Activated naive CD8-positive, alpha-beta T cell (primary cell): ENCODE results near the gene FUT3.
"Not testable (repeated sequence)": the region's sequence is repeated elsewhere in the genome, so short reads cannot be mapped to it uniquely, and the experiment has no call there.

Source experiments
- H3K27ac Mint-ChIP-seq: one replicate; pipeline ENCODE4 v1.8.0; 2021; ENCODE audit warnings: mixed read lengths
- H3K27me3 Mint-ChIP-seq: one replicate; pipeline ENCODE4 v1.8.0; 2021; ENCODE audit warnings: mixed read lengths
- H3K36me3 Mint-ChIP-seq: one replicate; pipeline ENCODE4 v1.8.0; 2021; ENCODE audit warnings: mixed read lengths
- H3K4me1 Mint-ChIP-seq: one replicate; pipeline ENCODE4 v1.8.0; 2021; ENCODE audit warnings: low read depth, mixed read lengths
- H3K4me3 Mint-ChIP-seq: one replicate; pipeline ENCODE4 v1.8.0; 2021; ENCODE audit warnings: mild to moderate bottlenecking, mixed read lengths
- H3K9me3 Mint-ChIP-seq: one replicate; pipeline ENCODE4 v1.8.0; 2021; ENCODE audit warnings: low read depth, mixed read lengths

The FUT3 gene

DNA sequence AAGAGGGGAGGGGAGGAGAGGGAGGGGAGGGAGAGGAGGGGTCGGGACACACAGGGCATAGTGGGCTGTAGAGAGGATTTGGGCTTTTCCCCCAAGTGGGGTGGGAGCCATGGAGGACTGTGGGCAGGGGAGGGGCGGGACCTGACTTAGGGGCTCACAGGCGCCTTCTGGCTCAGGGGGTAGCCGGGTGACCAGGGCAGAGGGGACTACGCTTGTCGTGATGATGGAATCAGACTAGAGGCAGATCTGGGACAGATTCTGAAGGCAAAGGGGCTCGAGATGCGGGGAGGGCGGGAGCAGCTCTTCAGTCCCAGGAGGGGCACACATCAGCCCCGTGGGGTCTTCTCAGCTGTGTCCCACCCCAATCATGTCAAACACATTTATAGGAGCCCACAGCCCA, 38.9 kb upstream of the FUT3 start:
- no peaks in the 10 kb centered on the region for H3K36me3 Mint-ChIP-seq
- H3K4me1 Mint-ChIP-seq, result peaks cover 3% of the 10 kb centered on the region
- H3K27me3 Mint-ChIP-seq, result peaks cover 6% of the 10 kb centered on the region
- H3K9me3 Mint-ChIP-seq, result no peaks in the 10 kb centered on the region
- no peak overlapping the region for H3K4me3 Mint-ChIP-seq
- no peak overlapping the region for H3K27ac Mint-ChIP-seq

DNA sequence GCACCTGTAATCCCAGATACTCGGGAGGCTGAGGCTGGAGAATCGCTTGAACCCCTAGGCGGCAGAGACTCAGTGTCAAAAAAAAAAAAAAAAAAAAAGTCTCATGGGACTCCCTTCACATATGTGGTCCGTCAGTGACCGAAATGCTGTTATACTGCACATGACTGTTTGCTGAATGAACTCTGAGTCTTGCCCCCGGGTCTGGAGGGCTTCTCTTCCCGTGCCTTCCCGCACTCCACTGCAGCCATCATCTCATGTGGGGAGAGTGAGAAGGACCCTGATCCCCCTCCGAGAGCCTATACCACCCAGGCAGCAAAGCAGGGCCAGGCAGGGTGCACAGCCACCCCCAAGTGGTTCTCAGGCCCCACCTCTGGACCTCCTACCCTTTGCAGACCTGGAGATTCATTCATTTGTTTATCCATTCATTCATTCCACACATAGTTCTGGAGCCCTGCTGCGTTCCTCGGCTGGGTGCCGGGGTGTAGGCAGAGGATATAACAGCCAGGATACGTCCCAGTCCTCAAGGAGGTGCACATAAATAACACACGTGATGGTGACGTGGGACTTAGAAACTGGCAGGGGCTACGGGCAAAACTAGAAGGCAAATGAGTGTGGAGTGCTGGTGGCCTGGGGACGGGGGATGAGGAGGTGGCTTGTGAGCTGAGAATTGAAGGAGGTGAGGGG, 38.2 kb upstream of the FUT3 start:
- H3K27ac Mint-ChIP-seq, result no peak overlapping the region
- H3K9me3 Mint-ChIP-seq, result no peaks in the 10 kb centered on the region
- no peak overlapping the region for H3K4me3 Mint-ChIP-seq
- no peaks in the 10 kb centered on the region for H3K36me3 Mint-ChIP-seq
- peaks cover 3% of the 10 kb centered on the region for H3K4me1 Mint-ChIP-seq
- peaks cover 6% of the 10 kb centered on the region for H3K27me3 Mint-ChIP-seq

- H3K27me3 Mint-ChIP-seq, result peaks cover 14% of the 10 kb centered on the region
- not testable (repeated sequence) for H3K9me3 Mint-ChIP-seq, H3K4me3 Mint-ChIP-seq, H3K4me1 Mint-ChIP-seq, H3K27ac Mint-ChIP-seq, H3K36me3 Mint-ChIP-seq
Measured at GRCh38 chr19:5884065-5884811, 33.0 kb upstream of the FUT3 start.

- H3K4me1 Mint-ChIP-seq, result not testable (repeated sequence)
Measured at GRCh38 chr19:5883157-5883873, 32.1 kb upstream of the FUT3 start.

GRCh38 chr19:5882421-5882968, 31.2 kb upstream of the FUT3 start:
- Mint-ChIP-seq H3K27ac (no peak overlapping the region), H3K9me3 (no peaks in the 10 kb centered on the region), H3K4me3 (no peak overlapping the region), H3K4me1 (no peaks in the 10 kb centered on the region), H3K36me3 (no peaks in the 10 kb centered on the region), H3K27me3 (peaks cover 14% of the 10 kb centered on the region)

More at GRCh38 chr19:5883157-5883873, 32.1 kb upstream of the FUT3 start:
- not testable (repeated sequence) for H3K4me3 Mint-ChIP-seq, H3K36me3 Mint-ChIP-seq, H3K27ac Mint-ChIP-seq, H3K9me3 Mint-ChIP-seq
- peaks cover 14% of the 10 kb centered on the region for H3K27me3 Mint-ChIP-seq

- H3K4me3 Mint-ChIP-seq, result no peak overlapping the region
- H3K36me3 Mint-ChIP-seq, result no peaks in the 10 kb centered on the region
- no peaks in the 10 kb centered on the region for H3K9me3 Mint-ChIP-seq
- H3K27me3 Mint-ChIP-seq, result peaks cover 17% of the 10 kb centered on the region
- H3K4me1 Mint-ChIP-seq, result no peaks in the 10 kb centered on the region
- H3K27ac Mint-ChIP-seq, result no peak overlapping the region
Measured at GRCh38 chr19:5881543-5882299, 30.5 kb upstream of the FUT3 start.

DNA sequence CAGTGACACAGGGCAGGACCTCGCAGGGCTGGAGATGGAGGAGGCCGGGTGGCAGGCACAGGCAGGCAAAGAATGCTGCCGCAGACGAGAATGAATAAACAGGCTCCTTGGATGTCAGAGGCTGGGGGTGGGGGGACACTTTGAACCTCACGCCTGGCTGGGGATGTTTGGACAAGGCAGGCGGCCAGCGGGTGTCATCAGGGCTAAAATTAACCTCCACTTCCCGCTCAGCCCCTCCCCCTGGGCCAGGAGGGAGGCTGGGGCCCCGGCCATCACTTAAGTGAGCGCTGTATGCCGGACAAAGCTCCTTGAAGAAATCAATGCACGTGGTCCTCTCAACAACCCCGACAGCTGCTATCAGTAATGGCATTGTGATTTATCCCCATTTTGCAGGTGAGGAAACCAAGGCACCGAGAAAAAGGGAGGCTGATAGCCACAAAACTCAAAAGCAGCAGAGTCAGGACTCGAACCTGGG, 29.4 kb upstream of the FUT3 start:
- no peaks in the 10 kb centered on the region for H3K9me3 Mint-ChIP-seq
- H3K4me3 Mint-ChIP-seq, result no peak overlapping the region
- peaks cover 16% of the 10 kb centered on the region for H3K27me3 Mint-ChIP-seq
- no peaks in the 10 kb centered on the region for H3K36me3 Mint-ChIP-seq
- no peaks in the 10 kb centered on the region for H3K4me1 Mint-ChIP-seq
- no peak overlapping the region for H3K27ac Mint-ChIP-seq

DNA sequence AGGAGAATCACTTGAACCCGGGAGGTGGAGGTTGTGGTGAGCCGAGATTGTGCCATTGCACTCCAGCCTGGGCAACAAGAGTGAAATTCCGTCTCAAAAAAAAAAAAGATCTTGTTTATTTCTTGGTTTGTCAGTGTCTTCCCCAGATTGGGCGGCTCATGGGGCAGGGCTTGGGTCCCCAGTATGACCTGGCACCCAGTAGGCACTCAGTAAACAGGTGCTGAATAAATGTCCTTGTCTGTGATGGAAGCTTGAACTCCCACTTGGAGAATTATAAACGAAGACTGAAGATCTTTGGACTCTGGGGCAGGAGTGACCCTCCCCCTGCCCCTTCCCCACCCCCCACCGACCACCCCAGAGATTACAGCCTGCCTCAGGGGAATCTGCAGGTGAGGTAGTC, 28.9 kb upstream of the FUT3 start:
- Mint-ChIP-seq H3K27ac (no peak overlapping the region), H3K4me3 (no peak overlapping the region), H3K27me3 (peaks cover 12% of the 10 kb centered on the region), H3K9me3 (no peaks in the 10 kb centered on the region), H3K4me1 (no peaks in the 10 kb centered on the region), H3K36me3 (no peaks in the 10 kb centered on the region)

DNA sequence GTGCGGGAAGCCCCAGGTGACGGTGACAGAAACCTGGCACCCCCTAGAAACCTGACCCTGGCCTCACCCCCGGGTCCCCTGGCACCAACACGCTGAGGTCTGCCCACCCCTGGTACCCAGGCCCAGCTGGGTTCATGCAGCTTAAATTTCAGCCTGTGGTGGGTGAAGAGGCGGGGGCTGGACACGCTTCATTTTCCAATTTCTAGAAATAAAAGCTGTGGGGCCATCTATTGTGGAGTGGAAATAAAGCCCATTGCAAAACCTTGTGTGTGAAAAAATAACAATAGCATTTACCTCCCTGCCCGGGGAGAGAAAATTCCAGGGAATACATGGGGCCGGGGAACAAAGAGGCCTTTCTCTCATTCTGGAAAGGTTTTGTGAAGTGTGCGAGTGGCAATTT, 26.6 kb upstream of the FUT3 start:
- Mint-ChIP-seq H3K27ac (no peak overlapping the region), H3K4me1 (no peaks in the 10 kb centered on the region), H3K4me3 (no peak overlapping the region), H3K27me3 (peaks cover 8% of the 10 kb centered on the region), H3K9me3 (no peaks in the 10 kb centered on the region), H3K36me3 (no peaks in the 10 kb centered on the region)

- H3K4me3 Mint-ChIP-seq, result no peak overlapping the region
- H3K4me1 Mint-ChIP-seq, result no peaks in the 10 kb centered on the region
- H3K36me3 Mint-ChIP-seq, result no peaks in the 10 kb centered on the region
- peaks cover 6% of the 10 kb centered on the region for H3K27me3 Mint-ChIP-seq
- H3K27ac Mint-ChIP-seq, result no peak overlapping the region
- H3K9me3 Mint-ChIP-seq, result no peaks in the 10 kb centered on the region
Measured at GRCh38 chr19:5877427-5877826, 26.2 kb upstream of the FUT3 start.

DNA sequence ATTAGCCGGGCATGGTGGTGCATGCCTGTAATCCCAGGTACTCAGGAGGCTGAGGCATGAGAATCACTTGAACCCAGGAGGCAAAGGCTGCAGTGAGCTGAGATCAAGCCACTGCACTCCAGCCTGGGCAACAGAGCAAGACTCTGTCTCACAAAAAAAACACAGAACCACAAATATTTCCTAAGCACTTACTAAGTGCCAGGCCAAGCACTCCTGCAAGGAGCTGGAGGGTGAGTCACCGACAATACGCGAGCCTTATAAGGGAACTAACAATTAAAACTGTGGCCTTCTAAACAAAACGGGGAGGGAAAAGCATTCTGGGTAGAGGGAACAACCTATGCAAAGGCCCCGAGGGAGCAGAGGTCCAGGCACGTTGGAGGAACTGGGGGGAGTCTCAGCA, 23.2 kb upstream of the FUT3 start:
- not testable (repeated sequence) for H3K36me3 Mint-ChIP-seq, H3K9me3 Mint-ChIP-seq, H3K4me3 Mint-ChIP-seq, H3K4me1 Mint-ChIP-seq, H3K27ac Mint-ChIP-seq, H3K27me3 Mint-ChIP-seq

GRCh38 chr19:5873617-5874199, 22.5 kb upstream of the FUT3 start:
- peaks cover 6% of the 10 kb centered on the region for H3K27me3 Mint-ChIP-seq

GRCh38 chr19:5870986-5871394, 19.7 kb upstream of the FUT3 start:
- Mint-ChIP-seq H3K27me3 (peaks cover 2% of the 10 kb centered on the region), H3K4me3 (no peak overlapping the region), H3K36me3 (no peaks in the 10 kb centered on the region), H3K4me1 (no peaks in the 10 kb centered on the region), H3K27ac (no peak overlapping the region), H3K9me3 (no peaks in the 10 kb centered on the region)

More at GRCh38 chr19:5873617-5874199, 22.5 kb upstream of the FUT3 start:
- Mint-ChIP-seq H3K27ac (no peak overlapping the region), H3K4me3 (no peak overlapping the region), H3K4me1 (no peaks in the 10 kb centered on the region), H3K36me3 (no peaks in the 10 kb centered on the region), H3K9me3 (no peaks in the 10 kb centered on the region)
